SW480 (cell line): ENCODE measurements around the gene CFI.
"Not testable (repeated sequence)": the region's sequence is repeated elsewhere in the genome, so short reads cannot be mapped to it uniquely, and the experiment has no call there.

ENCODE experiments used
- DNase-seq: peaks from one replicate; pipeline ENCODE4 v3.0.0-alpha.2; 2016; ENCODE audit warnings: low spot score

Gene CFI

DNA sequence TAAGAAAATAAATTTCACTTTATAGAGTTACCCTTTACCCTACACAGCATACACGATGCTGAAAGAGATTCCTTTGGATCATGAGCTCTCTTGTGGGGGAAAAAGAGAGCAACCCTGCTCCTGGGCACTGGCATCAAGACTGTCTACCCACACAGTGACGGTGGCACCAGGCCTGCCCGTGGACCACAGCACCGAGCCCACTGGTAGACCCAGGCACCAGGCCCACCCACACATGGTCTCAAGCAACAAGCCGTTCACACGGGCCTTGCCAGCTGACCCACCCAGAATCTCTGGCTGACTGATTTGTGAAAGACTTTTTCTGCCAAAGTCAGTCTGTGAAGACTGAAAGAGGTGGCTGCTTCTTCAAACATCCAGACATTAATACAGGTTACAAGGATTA is 6.7 kb downstream of the CFI start:
- DNase-seq: no peak

- no peak for DNase-seq
Observed at GRCh38 chr4:109787807-109788206, 14.0 kb downstream of the CFI start.

DNA sequence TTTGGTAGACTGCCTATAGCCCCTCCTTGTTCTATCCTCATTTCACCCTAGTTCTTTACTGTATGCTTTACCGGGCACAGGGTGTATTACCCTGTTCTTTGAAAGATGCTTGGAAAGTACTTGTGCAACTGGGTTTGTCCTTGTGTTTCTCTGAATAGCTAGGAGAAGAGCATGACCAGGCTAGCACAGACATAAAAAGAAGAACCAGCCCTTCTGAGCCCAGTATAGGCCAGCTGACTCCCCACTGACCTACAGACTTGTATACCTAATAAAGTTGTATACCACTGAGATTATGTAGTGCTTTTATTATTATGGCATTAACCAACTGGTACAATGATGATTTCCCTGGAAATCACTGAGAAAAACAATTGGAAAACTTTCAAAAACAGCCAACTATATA is 15.0 kb downstream of the CFI start:
- no peak for DNase-seq

GRCh38 chr4:109782092-109782491 is 19.7 kb downstream of the CFI start:
- not testable (repeated sequence) for DNase-seq

- no peak for DNase-seq
Observed at GRCh38 chr4:109764789-109765402, 36.9 kb downstream of the CFI start.

GRCh38 chr4:109764376-109764775 is 37.4 kb downstream of the CFI start:
- no peak for DNase-seq

- DNase-seq: no peak
Observed at GRCh38 chr4:109760682-109761081, 41.1 kb downstream of the CFI start.

- no peak for DNase-seq
Observed at GRCh38 chr4:109755656-109756055, 46.1 kb downstream of the CFI start.

DNA sequence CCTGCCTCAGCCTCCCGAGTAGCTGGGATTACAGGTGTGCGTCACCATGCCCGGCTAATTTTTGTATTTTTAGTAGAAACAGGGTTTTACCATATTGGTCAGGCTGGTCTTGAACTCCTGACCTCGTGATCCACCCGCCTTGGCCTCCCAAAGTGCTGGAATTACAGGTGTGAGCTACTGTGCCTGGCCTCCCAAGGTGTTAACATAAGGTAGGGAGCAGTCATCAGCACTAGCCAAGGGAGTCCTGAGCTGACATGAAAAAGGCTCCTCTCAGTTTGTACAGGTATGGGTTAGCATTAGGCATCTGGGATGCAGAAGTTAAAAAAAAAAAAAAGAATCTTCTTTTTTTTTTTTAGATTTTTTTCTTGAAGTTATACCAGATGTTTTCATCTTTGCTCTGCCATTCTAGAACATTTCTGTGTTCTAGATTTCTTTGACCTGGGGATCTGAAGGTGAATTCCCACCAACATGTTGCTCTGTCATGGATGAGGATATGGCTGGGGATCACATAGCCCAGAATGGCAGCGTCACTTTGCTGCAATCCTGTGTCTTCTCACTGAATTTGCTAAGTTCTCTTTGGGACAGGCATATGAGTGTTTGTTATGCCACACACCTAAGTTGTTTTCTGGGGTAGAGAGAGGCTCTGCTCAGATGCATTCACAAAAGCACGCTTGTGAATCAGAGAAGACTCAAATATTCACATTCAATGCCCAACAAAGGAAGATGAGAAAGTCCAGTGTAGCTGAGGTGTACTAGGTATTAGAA is 47.5 kb downstream of the CFI start:
- DNase-seq: no peak

DNA sequence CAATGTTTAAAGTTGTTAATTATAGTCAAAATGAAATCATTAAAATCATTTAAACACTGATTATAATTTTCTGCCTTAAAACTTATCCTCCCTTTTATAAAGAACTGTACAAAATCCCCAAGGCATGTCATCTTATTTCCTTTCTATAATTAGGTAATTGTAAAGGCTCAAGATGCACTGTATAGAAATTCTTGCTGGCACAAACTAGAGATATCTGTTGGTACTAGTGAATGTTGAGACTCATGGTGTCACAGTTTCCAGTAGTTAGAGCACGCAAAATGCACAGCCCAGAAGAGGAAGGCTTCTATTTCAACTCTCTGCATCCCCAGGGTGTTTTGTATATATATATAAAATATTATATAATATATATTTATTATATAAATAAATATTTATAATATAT is 49.3 kb downstream of the CFI start:
- no peak for DNase-seq

DNA sequence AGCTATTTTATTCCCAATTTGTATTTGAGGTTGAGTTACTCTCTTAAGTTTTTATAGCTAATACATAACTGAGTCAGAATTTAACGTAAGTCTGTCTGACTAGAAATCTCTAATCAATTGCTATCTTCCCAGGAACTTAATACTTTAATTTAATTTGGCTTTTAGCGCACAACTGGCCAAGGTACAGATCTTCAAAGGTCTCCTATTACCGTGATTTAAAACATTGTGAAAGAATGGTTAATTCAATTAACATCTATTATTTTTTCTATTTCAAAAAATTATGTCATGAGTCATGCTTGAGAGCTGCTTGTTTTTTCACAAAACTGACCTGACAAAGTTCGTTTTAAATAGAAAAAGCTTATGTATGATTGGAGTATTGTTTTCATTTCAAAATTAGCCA is 49.9 kb downstream of the CFI start:
- DNase-seq: no peak

DNA sequence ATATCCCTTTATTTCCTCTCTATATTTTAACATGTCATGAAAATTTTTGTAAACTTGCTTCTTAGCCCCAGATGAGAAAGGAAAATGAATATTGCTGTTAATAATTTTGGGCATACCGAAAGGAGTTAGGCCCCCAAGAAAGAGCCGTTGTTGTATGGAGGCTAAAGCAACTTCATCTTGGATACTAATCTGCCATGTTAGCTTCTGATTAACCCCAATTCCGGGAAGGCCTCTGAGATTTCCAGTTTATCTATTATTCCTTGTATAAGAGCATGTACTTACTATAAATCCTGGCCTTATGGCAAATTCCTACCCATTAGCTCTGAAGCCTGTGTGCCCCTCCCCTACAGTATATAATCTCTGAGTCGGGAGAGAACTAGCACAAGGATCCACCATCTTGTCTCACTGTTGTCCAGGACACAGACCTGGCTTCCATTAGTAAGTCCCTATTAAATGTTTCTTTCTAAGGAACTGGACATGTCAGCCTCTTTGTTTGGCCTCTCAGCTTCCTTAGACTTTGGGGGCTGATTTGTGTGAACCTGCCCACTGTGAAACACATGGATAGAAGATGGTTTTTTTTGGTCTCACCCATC is 51.1 kb downstream of the CFI start:
- no peak for DNase-seq

- DNase-seq: no peak
Observed at GRCh38 chr4:109749388-109750082, 52.3 kb downstream of the CFI start.

GRCh38 chr4:109748114-109748513 is 53.7 kb downstream of the CFI start:
- DNase-seq: no peak

- no peak for DNase-seq
Observed at GRCh38 chr4:109746728-109747127, 55.1 kb downstream of the CFI start.

DNA sequence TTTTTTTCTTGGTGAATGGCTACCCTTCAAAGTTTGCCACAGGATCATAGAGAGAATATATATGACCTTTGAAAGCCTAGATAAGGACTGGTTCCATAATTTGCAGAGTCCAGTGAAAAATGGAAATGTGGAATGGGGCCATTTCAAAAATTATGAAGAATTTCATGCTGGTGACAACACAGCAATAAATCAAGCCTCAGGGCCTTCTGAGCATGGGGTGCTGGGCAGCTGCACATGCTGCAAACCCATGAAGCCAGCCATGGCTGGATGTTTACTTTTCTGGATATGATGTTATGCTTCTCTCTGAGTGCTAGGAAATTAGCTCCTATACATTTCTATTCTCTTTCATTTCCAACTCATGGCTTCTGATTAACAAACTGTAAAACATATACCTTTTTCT is 56.0 kb downstream of the CFI start:
- DNase-seq: no peak

GRCh38 chr4:109739547-109739946 is 62.3 kb downstream of the CFI start:
- no peak for DNase-seq

GRCh38 chr4:109738104-109738872 is 63.5 kb downstream of the CFI start:
- no peak for DNase-seq

DNA sequence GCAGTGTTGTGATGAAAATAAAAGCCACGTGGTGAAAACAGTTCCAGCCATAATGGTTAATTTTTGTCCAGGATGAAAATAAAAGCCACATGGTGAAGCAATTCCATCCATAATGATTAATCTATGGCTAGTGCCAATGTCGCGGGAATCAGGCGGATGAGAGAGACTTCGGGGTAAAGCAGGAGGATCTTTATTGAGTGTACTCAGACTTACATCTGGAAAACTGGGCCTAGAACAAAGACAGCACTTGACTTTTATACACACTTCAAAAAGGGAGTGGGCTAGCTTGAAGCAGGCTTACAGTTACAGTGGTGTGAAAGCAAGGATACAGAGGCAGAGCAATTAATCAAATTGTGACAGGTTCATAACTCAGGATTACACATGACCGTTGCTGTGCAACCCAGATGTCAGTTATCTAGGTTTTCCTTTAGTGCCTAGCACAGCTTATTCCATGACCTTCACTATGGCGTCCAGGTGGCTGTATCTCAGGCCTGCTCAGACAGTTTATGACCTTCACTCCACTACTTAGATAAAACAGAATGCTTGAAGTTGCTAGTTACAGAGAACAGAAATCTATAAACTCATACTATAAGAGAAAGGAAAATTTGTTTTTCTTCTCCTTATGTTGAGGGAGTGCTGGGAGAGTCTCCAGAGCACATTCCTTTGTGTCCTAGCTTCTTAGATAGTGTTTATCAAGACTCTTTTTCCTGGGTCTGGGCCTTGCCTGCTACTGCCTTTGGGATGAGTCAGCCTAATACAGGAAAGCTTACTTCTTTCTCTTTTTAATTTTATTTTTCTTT is 66.0 kb downstream of the CFI start:
- DNase-seq: no peak

DNA sequence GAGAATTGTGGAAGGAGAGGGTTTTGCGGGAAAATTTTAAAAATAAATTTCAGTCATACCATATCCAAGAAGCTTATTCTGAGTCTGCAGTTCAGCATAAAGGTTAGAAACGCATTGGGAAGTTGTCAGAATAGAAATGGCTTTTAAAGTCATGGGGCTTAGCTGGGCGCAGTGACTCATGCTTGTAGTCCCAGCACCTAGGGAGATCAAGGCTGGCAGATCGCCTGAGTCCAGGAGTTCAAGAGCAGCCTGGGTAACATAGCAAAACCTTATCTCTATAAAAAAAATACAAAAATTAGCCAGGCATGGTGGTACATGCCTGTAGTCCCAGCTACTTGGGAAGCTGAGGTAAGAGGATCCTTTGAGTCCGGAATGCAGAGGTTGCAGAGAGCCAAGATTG is 68.1 kb downstream of the CFI start:
- no peak for DNase-seq
